Fibroblast of lung (primary cell): ENCODE measurements around the gene DNPEP.

Source experiments
- CTCF ChIP-seq, 2 donors: IDR thresholded peaks in 1 of 2; conservative IDR thresholded peaks in 1 of 2; 1 replicate in 1 of 2; 2 replicates in 1 of 2; pipeline ENCODE4 v1.5.1; 2011 to 2012; ENCODE audit warnings: low read length in 2 of 2, control low read depth in 1 of 2, inconsistent platforms in 1 of 2, low read depth in 1 of 2, mild to moderate bottlenecking in 1 of 2
- EZH2 ChIP-seq: IDR thresholded peaks from 2 replicates; pipeline ENCODE4 v1.5.1; 2012; ENCODE audit warnings: low read length, control low read depth, mild to moderate bottlenecking; ENCODE audit errors: missing control alignments

GRCh38 chr2:219332542-219332941 lies 55.2 kb downstream of the DNPEP start, which contains the start of gene RESP18:
- TF ChIP-seq CTCF (conservative IDR thresholded peaks at IDR 0.05 in 1 of 2, IDR thresholded peaks at IDR 0.05 in 1 of 2; ENCODE audit: low read depth in 1 of 2, low read length in 2 of 2) (no peak), EZH2 (no peak)
